GM12873 (cell line): Measurements from ENCODE around the gene BEST1.

Source experiments
- TF ChIP-seq, protein P1 (sequence below): IDR thresholded peaks from 2 replicates; pipeline ENCODE4 v1.5.1; 2012; ENCODE audit warnings: low read depth, mild to moderate bottlenecking, moderate library complexity, low read length, control low read depth; ENCODE audit not compliant: insufficient read depth; ENCODE audit errors: missing control alignments

BEST1 gene

DNA sequence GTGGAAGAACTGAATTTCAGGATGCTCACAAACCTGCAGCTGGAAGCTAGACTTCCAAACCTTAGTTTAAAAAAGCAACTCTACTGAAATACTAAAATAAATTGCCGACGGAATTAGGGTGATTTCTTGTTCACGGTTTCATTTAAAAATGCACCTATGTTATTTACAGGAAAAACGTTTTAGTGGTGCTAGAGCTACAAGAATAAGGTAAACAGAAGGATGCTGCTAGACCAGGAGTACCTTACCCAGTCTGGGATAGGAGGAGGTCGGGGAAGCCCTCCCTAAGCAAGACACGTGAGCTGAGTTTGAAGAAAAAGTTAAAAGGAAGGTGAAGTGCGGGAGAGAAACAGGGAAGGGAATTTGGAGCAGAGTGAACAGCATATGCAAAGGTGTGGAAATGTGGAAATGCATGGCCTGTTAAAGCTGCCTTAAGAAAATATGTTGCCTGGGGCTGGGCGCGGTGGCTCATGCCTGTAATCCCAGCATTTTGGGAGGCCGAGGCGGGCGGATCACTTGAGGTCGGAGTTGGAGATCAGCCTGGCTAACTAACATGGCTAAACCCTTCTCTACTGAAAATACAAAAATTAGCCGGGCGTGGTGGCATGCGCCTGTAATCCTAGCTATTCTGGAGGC is 18.7 kb downstream of the BEST1 start:
- TF ChIP-seq, protein P1, sequence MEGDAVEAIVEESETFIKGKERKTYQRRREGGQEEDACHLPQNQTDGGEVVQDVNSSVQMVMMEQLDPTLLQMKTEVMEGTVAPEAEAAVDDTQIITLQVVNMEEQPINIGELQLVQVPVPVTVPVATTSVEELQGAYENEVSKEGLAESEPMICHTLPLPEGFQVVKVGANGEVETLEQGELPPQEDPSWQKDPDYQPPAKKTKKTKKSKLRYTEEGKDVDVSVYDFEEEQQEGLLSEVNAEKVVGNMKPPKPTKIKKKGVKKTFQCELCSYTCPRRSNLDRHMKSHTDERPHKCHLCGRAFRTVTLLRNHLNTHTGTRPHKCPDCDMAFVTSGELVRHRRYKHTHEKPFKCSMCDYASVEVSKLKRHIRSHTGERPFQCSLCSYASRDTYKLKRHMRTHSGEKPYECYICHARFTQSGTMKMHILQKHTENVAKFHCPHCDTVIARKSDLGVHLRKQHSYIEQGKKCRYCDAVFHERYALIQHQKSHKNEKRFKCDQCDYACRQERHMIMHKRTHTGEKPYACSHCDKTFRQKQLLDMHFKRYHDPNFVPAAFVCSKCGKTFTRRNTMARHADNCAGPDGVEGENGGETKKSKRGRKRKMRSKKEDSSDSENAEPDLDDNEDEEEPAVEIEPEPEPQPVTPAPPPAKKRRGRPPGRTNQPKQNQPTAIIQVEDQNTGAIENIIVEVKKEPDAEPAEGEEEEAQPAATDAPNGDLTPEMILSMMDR, result no peak

DNA sequence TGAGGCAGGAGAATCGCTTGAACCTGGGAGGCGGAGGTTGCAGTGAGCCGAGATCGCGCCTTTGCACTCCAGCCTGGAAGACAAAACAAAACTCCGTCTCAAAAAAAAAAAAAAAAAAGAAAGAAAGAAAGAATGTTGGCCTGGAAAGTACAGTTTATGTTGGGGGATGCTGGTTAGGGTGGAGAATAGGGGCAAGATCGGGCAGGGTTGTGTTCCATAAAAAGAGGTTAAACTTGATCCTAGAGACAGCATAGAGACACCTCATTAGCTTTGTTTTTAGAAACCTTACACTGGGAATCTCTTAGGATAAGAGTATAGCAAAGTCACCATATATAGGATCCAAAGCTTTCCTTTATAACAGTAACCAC is 19.2 kb downstream of the BEST1 start:
- TF ChIP-seq, protein P1, result no peak

DNA sequence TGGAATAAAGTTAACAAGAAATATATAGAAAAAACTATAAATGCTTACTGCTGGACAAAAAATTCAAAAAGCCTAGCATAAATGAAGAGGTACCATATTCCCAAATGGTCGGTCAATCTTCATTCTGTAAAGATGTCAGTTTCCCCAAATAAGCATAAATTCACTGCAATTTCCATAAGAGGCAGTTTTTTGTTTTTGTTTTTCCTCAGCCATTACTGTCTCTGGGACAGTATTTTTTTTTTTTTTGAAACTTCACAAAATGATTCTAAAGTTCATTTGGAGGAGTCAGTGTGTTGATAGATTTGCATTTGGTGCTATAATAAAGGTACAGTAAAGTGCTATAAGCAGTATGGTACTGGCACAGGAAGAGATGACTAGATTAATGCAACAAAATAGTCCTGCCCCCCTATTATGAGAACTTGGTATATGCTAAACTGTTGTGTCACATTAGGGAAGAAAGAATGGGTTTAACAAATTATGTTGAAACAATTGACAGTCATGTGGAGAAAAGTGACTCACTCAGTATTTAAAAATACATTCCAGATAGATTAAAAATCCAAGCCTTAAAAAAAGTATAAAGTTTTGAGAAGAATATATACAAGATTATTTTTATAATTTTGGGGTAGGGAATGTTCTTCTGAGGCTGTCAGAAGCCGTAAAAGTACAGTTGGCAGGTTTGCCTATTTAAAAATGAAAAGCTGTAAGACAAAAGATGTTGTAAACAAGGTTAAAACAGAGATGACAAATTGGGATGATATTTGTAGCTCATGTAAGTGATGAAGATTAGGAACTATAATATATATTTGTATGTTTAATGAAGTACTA is 19.9 kb downstream of the BEST1 start:
- TF ChIP-seq, protein P1, result no peak

DNA sequence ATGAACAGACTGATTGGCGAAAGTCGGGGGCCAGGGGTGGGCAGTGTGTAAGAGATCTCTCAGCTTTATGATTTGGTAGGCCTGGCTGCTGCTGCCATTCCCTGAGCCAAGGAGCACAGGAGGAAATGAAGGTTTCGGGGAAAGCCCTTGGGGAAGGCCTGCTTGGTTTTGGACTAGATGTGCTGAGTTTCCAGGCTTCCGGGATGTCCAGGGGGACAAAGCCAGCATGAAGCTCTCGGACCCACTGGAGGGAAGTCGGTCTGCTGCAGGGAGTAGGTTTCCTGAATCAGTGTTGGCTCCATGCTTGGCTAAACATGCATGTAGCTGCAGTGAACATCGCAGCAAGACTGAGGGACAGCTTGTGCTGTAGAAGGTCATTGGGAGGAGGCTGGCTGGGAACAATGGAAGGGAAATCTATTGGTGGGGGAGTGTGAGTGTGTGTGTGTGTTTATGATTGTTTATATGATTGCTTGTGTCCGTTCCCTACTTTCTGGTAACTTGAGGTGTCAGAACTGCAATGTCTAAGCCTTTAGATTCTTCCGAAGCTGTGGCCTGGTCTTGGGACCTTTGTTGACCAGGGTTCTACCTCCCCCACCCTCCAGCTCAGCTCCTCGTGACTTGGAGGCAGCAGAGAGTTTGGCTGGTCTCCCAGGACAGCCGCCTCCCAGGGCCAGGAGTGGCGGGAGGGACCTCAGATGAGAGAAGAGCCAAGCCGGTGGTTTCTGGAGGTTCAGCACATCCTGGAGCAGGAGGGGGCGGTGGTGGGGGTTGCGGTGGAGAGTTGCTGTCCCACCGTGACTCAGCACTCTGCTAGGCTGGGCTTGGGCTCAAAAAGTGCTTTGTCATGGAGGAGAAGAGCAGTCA is 21.3 kb downstream of the BEST1 start:
- TF ChIP-seq, protein P1, result no peak

GRCh38 chr11:61972112-61972671 is 22.0 kb downstream of the BEST1 start:
- TF ChIP-seq, protein P1, result no peak

GRCh38 chr11:61972672-61973475 is 22.7 kb downstream of the BEST1 start:
- TF ChIP-seq, protein P1, result no peak
